HCT116 (cell line): ENCODE data around the gene LIPN. TPM values are rescaled to one million over a fixed set of nuclear protein-coding genes. Genes with fewer than 3 reads are reported as not detected.

Experiments used
- ATAC-seq: fragments of 200-7000 bp; cut with Tn5 transposase; 2 replicates; pipeline ENCODE4 v1.9.1; 2020; ENCODE audit warnings: mild to moderate bottlenecking, moderate library complexity
- BruUV-seq: library from RNA; stranded (reverse); fragments of 400-500 nt; replicated peaks from 2 replicates; lab custom pipeline; 2021; lab: Mats Ljungman, UMichigan
- CTCF ChIA-PET: fragments of 300-600 bp; sonication (Branson Sonifier 250); formaldehyde crosslinking; loops from one replicate; lab custom pipeline; 2021; ENCODE audit warnings: antibody characterized with exemption; lab: Charles Lee
- POLR2A ChIA-PET: fragments of 300-600, 350-600 bp; sonication (Branson Sonifier 250); formaldehyde crosslinking; loops from one replicate; lab custom pipeline; 2021; ENCODE audit warnings: antibody characterized with exemption; lab: Charles Lee
- RAD21 ChIA-PET, 2 experiments: fragments of 300-600 bp; sonication (Branson Sonifier 250); formaldehyde crosslinking; loops; one replicate each; lab custom pipeline; 2023; ENCODE audit warnings: low total read pairs in 2 of 2; ENCODE audit not compliant: uncharacterized antibody in 2 of 2, unreplicated experiment in 2 of 2, low non-redundant PET in 1 of 2; lab: Charles Lee
- DNase-seq: peaks from one replicate; pipeline ENCODE4 v3.0.0-alpha.2; 2010; ENCODE audit warnings: low read depth, low spot score
- H2AFZ ChIP-seq: fragments of 200-600 bp; shearing (Covaris generic), sonication (generic); 2 replicates; pipeline ENCODE4 v1.6.1; 2017; ENCODE audit warnings: low read depth, mixed run types, mixed read lengths, antibody characterized with exemption, low read length; ENCODE audit not compliant: poor library complexity, severe bottlenecking
- H3K27ac ChIP-seq: 2 replicates; pipeline ENCODE4 v1.5.1; 2012; ENCODE audit warnings: low read depth, low read length
- H3K27me3 ChIP-seq: fragments of 200-600 bp; sonication (generic); 2 replicates; pipeline ENCODE4 v1.6.1; 2016; ENCODE audit warnings: mixed run types, low read length, mixed read lengths; ENCODE audit not compliant: insufficient read depth
- H3K36me3 ChIP-seq, 2 experiments: fragments of 200-500 bp in 1 of 2; fragments of 200-600 bp in 1 of 2; sonication (Bioruptor generic) in 1 of 2; sonication (generic) in 1 of 2; 2 replicates each; pipeline versions ENCODE4 v1.5.1 to v1.6.1; 2014 to 2016; ENCODE audit warnings: low read length in 2 of 2, inconsistent platforms in 1 of 2, mixed read lengths in 1 of 2, mixed run types in 1 of 2; ENCODE audit not compliant: insufficient read depth in 2 of 2, control insufficient read depth in 1 of 2
- H3K4me1 ChIP-seq, 2 experiments: fragments of 200-600 bp in 1 of 2; sonication (generic) in 1 of 2; 2 replicates each; pipeline versions ENCODE4 v1.5.1 to v1.6.1; 2012 to 2017; ENCODE audit warnings: low read length in 2 of 2, inconsistent platforms in 1 of 2, mild to moderate bottlenecking in 1 of 2, mixed read lengths in 1 of 2, mixed run types in 1 of 2, moderate library complexity in 1 of 2; ENCODE audit not compliant: insufficient read depth in 2 of 2, control insufficient read depth in 1 of 2
- H3K4me2 ChIP-seq: fragments of 200-600 bp; sonication (generic); 2 replicates; pipeline ENCODE4 v1.6.1; 2017; ENCODE audit warnings: mixed run types, low read length, mixed read lengths
- H3K4me3 ChIP-seq, 2 experiments: fragments of 200-600 bp in 1 of 2; sonication (generic) in 1 of 2; replicated peaks in 1 of 2; 2 replicates each; pipeline ENCODE4 v1.5.1; 2011 to 2016; ENCODE audit warnings: low read length in 2 of 2, control low read depth in 1 of 2, low read depth in 1 of 2, mild to moderate bottlenecking in 1 of 2, mixed read lengths in 1 of 2, mixed run types in 1 of 2
- H3K79me2 ChIP-seq: fragments of 200-600 bp; sonication (generic); 2 replicates; pipeline ENCODE4 v1.6.1; 2017; ENCODE audit warnings: mild to moderate bottlenecking, mixed run types, low read length, moderate library complexity, mixed read lengths; ENCODE audit not compliant: insufficient read depth
- H3K9ac ChIP-seq: fragments of 200-600 bp; sonication (generic); 2 replicates; pipeline ENCODE4 v1.6.1; 2016; ENCODE audit warnings: low read length, mixed read lengths
- H3K9me2 ChIP-seq: fragments of 200-600 bp; sonication (generic), shearing (Covaris generic); 2 replicates; pipeline ENCODE4 v1.6.1; 2017; ENCODE audit warnings: mixed run types, mild to moderate bottlenecking, moderate library complexity; ENCODE audit not compliant: insufficient read depth
- H3K9me3 ChIP-seq, 2 experiments: fragments of 200-500 bp in 1 of 2; fragments of 200-600 bp in 1 of 2; sonication (Bioruptor generic) in 1 of 2; sonication (generic) in 1 of 2; 2 replicates each; pipeline ENCODE4 v1.6.1; 2014 to 2017; ENCODE audit warnings: low read length in 2 of 2, mixed read lengths in 2 of 2, inconsistent platforms in 1 of 2, low read depth in 1 of 2, mild to moderate bottlenecking in 1 of 2, mixed run types in 1 of 2, moderate library complexity in 1 of 2; ENCODE audit not compliant: control insufficient read depth in 1 of 2, insufficient read depth in 1 of 2
- H4K20me1 ChIP-seq: fragments of 200-600 bp; sonication (generic), shearing (Covaris generic); 2 replicates; pipeline ENCODE4 v1.6.1; 2017; ENCODE audit warnings: mixed run types, mild to moderate bottlenecking, moderate library complexity; ENCODE audit not compliant: insufficient read depth
- ATF3 ChIP-seq: IDR thresholded peaks from 2 replicates; pipeline ENCODE4 v1.6.1; 2012
- CBX3 ChIP-seq: IDR thresholded peaks from 2 replicates; pipeline ENCODE4 v1.6.1; 2012; ENCODE audit warnings: low read depth
- CEBPB ChIP-seq: IDR thresholded peaks from 2 replicates; pipeline ENCODE4 v1.6.1; 2012; ENCODE audit warnings: low read depth
- EGR1 ChIP-seq: IDR thresholded peaks from 2 replicates; pipeline ENCODE4 v1.6.1; 2012; ENCODE audit warnings: low read depth
- ELF1 ChIP-seq: IDR thresholded peaks from 2 replicates; pipeline ENCODE4 v1.6.1; 2012; ENCODE audit warnings: low read depth, borderline replicate concordance
- EZH2phosphoT487 ChIP-seq: fragments of 200-600 bp; IDR thresholded peaks from 2 replicates; pipeline ENCODE4 v1.6.1; 2018; ENCODE audit warnings: antibody characterized with exemption, borderline replicate concordance
- POLR2AphosphoS5 ChIP-seq: IDR thresholded peaks from 2 replicates; pipeline ENCODE4 v1.6.1; 2011; ENCODE audit warnings: mild to moderate bottlenecking, low read depth, low read length, moderate library complexity
- REST ChIP-seq: IDR thresholded peaks from 2 replicates; pipeline ENCODE4 v1.6.1; 2012; ENCODE audit warnings: low read depth
- SIN3A ChIP-seq: IDR thresholded peaks from 2 replicates; pipeline ENCODE4 v1.6.1; 2012; ENCODE audit warnings: low read depth
- SRF ChIP-seq: IDR thresholded peaks from 2 replicates; pipeline ENCODE4 v1.6.1; 2012; ENCODE audit warnings: low read depth
- YY1 ChIP-seq: IDR thresholded peaks from 2 replicates; pipeline ENCODE4 v1.6.1; 2011; ENCODE audit warnings: low read length, low read depth, moderate library complexity, mild to moderate bottlenecking; ENCODE audit not compliant: insufficient replicate concordance; ENCODE audit errors: extremely low read depth
- ZBTB33 ChIP-seq: IDR thresholded peaks from 2 replicates; pipeline ENCODE4 v1.6.1; 2011; ENCODE audit warnings: mild to moderate bottlenecking, low read length, moderate library complexity; ENCODE audit not compliant: insufficient replicate concordance; ENCODE audit errors: extremely low read depth
- intact Hi-C: fragments of 100-400 bp; cut with micrococcal nuclease; formaldehyde crosslinking; loops from 2 replicates; pipeline ENCODE4 v1.10.0; 2022
- total RNA-seq: library from RNA; stranded (reverse); gene quantifications from one replicate; pipeline ENCODE4 v1.2.1, GENCODE V29; 2021; ENCODE audit not compliant: unreplicated experiment

The LIPN gene
- total RNA-seq, 1 experiment from 2014 or later: not detected

- TF ChIP-seq ZBTB33: no peak
- TF ChIP-seq ELF1: no peak
- TF ChIP-seq SRF: no peak
- no peak for TF ChIP-seq EZH2phosphoT487
- TF ChIP-seq CEBPB: no peak
- TF ChIP-seq CBX3: peak; percentile 47
- TF ChIP-seq EGR1: no peak
- TF ChIP-seq ATF3: no peak
- TF ChIP-seq SIN3A: no peak
Observed at GRCh38 chr10:88810196-88810961, 50.6 kb downstream of the LIPN start (continued).

- Histone ChIP-seq H3K4me2 (no peak overlapping the region), H3K79me2 (no peaks in the 10 kb centered on the region), H3K36me3 (no peaks in the 10 kb centered on the region), H3K9ac (no peak overlapping the region), H2AFZ (no peak overlapping the region), H3K4me1 (no peaks in the 10 kb centered on the region), H3K9me2 (no peaks in the 10 kb centered on the region), H3K4me3 (no peak overlapping the region), H3K27ac (no peak overlapping the region), H3K9me3 (no peaks in the 10 kb centered on the region), H4K20me1 (no peaks in the 10 kb centered on the region), H3K27me3 (no peaks in the 10 kb centered on the region)
- TF ChIP-seq EGR1 (no peak), YY1 (no peak), REST (no peak), POLR2AphosphoS5 (no peak)
- no peak for ATAC-seq
- CTCF ChIA-PET: no interaction called here
- RAD21 ChIA-PET: no interaction called here
- BruUV-seq: no TSS peak
- DNase-seq: no peak
- intact Hi-C loops: loop anchor here (5.0 kb wide), 1 partner anchor 231 kb away; the partner anchor contains the start of gene RNLS
- POLR2A ChIA-PET: no interaction called here
Observed at GRCh38 chr10:88813200-88813599, 53.4 kb downstream of the LIPN start.
